ENCODE data around the gene SRSF4. TPM values are rescaled to one million over a fixed set of nuclear protein-coding genes. Genes with fewer than 3 reads are reported as not detected.

The SRSF4 gene
- total and polyA plus RNA-seq, 4 donors = 56.7 to 69.3 (median 67.7) TPM

GRCh38 chr1:29169976-29170375, 11.7 kb downstream of the SRSF4 start:
- Histone ChIP-seq H3K36me3 (ENCODE audit: control insufficient read depth in 4 of 4, insufficient read depth in 4 of 4, low read length in 4 of 4) (peaks cover 12 to 24% (median 18%) of the 10 kb centered on the region in 4 donors), H3K9ac (ENCODE audit: insufficient read depth in 1 of 2, low read length in 2 of 2) (no peak overlapping the region), H3K4me3 (no peak overlapping the region), H3K27me3 (ENCODE audit: control insufficient read depth in 3 of 3, insufficient read depth in 3 of 3, low read length in 2 of 3) (no peaks in the 10 kb centered on the region), H3K27ac (ENCODE audit: low read depth in 1 of 2, low read length in 1 of 2) (no peak overlapping the region), H3K4me1 (ENCODE audit: control insufficient read depth in 5 of 5, insufficient read depth in 5 of 5, low read length in 5 of 5) (peaks cover 2 to 16% (median 6%) of the 10 kb centered on the region in 5 donors), H3K9me3 (ENCODE audit: control insufficient read depth in 4 of 4, insufficient read depth in 3 of 4, low read length in 3 of 4) (no peaks in the 10 kb centered on the region)
- no peak for TF ChIP-seq CTCF (IDR thresholded peaks at IDR 0.05; ENCODE audit: control extremely low read depth, extremely low read depth)
- DNase-seq (no peak), ATAC-seq (ENCODE audit: insufficient read depth, low FRiP score) (no peak)
- WGBS, 2 donors = 61 to 64% methylated on average over 3 of the region's 3 CpGs

DNA sequence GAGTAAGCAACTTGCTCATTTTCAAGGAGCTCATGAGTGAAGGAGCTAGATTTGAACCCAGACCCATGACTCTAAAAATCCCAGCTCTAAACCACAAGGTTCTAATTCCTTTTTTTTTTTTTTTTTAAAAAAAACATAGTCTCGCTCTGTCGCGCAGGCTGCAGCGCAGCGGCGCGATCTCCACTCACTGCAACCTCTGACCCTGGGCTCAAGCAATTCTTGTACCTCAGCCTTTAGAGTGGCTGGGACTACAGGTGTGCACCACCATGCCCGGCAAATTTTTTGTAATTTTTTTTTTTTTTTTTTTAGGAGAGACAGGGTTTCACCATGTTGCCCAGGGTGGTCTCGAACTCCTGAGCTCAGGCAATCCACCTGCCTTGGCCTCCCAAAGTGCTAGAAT, 13.8 kb downstream of the SRSF4 start:
- Histone ChIP-seq H3K4me1 (ENCODE audit: control insufficient read depth in 5 of 5, insufficient read depth in 5 of 5, low read length in 5 of 5) (peaks cover 2 to 16% (median 6%) of the 10 kb centered on the region in 5 donors), H3K27me3 (ENCODE audit: control insufficient read depth in 3 of 3, insufficient read depth in 3 of 3, low read length in 2 of 3) (no peaks in the 10 kb centered on the region), H3K36me3 (ENCODE audit: control insufficient read depth in 4 of 4, insufficient read depth in 4 of 4, low read length in 4 of 4) (peaks cover 12 to 26% (median 23%) of the 10 kb centered on the region in 4 donors), H3K9me3 (ENCODE audit: control insufficient read depth in 4 of 4, insufficient read depth in 3 of 4, low read length in 3 of 4) (no peaks in the 10 kb centered on the region), H3K9ac (ENCODE audit: insufficient read depth in 1 of 2, low read length in 2 of 2) (no peak overlapping the region), H3K27ac (ENCODE audit: low read depth in 1 of 2, low read length in 1 of 2) (no peak overlapping the region), H3K4me3 (no peak overlapping the region)
- no peak for ATAC-seq (ENCODE audit: insufficient read depth, low FRiP score)
- no peak for TF ChIP-seq CTCF (IDR thresholded peaks at IDR 0.05; ENCODE audit: control extremely low read depth, extremely low read depth)
- 97 to 99% methylated on average over 9 of the region's 9 CpGs for WGBS, 2 donors
- no peak for DNase-seq

DNA sequence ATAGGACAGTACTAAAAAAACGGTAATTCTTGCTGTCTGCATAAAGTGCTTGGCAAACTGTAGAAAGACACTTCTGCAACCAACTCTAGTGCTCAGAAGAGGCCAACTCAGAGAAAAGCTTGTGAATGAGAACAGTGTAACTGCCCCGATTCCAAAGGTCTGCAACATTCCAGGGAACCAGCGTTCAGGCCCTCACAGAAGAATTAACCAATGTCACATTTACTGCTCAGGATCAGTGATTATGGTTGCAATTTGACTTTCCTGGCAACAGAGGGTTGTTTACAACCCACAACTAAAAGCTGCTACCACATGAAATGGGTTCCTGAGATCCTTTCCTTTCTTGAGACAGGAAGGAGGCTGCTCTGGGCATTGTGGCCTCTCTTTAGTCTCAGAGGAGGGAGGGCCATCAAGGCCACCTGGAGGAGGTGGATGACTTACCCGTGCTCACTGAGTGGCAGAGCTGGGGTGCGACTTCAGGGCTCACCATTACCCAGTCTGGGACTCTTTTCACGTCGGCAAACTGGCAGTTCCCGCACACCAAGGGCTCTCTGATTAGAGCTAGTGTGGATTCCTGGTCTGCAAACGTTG, 15.3 kb downstream of the SRSF4 start:
- DNase-seq = no peak
- Histone ChIP-seq H3K4me1 (ENCODE audit: control insufficient read depth in 5 of 5, insufficient read depth in 5 of 5, low read length in 5 of 5) (peaks cover 0 to 16% (median 7%) of the 10 kb centered on the region in 5 donors), H3K36me3 (ENCODE audit: control insufficient read depth in 4 of 4, insufficient read depth in 4 of 4, low read length in 4 of 4) (peaks cover 12 to 26% (median 20%) of the 10 kb centered on the region in 4 donors), H3K27me3 (ENCODE audit: control insufficient read depth in 3 of 3, insufficient read depth in 3 of 3, low read length in 2 of 3) (no peaks in the 10 kb centered on the region), H3K27ac (ENCODE audit: low read depth in 1 of 2, low read length in 1 of 2) (no peak overlapping the region), H3K9me3 (ENCODE audit: control insufficient read depth in 4 of 4, insufficient read depth in 3 of 4, low read length in 3 of 4) (no peaks in the 10 kb centered on the region), H3K9ac (ENCODE audit: insufficient read depth in 1 of 2, low read length in 2 of 2) (no peak overlapping the region), H3K4me3 (no peak overlapping the region)
- 69 to 82% methylated on average over 9 of the region's 9 CpGs for WGBS, 2 donors
- no peak for TF ChIP-seq CTCF (IDR thresholded peaks at IDR 0.05; ENCODE audit: control extremely low read depth, extremely low read depth)
- no peak for ATAC-seq (ENCODE audit: insufficient read depth, low FRiP score)

- H3K9ac ChIP-seq (ENCODE audit: insufficient read depth in 1 of 2, low read length in 2 of 2) = no peak overlapping the region
- H3K27ac ChIP-seq (ENCODE audit: low read depth in 1 of 2, low read length in 1 of 2) = no peak overlapping the region
- DNase-seq (no peak), ATAC-seq (ENCODE audit: insufficient read depth, low FRiP score) (no peak)
- no peaks in the 10 kb centered on the region for H3K9me3 ChIP-seq (ENCODE audit: control insufficient read depth in 4 of 4, insufficient read depth in 3 of 4, low read length in 3 of 4)
- H3K4me3 ChIP-seq = no peak overlapping the region
- peaks cover 0 to 8% (median 0%) of the 10 kb centered on the region in 5 donors for H3K4me1 ChIP-seq (ENCODE audit: control insufficient read depth in 5 of 5, insufficient read depth in 5 of 5, low read length in 5 of 5)
- TF ChIP-seq CTCF (IDR thresholded peaks at IDR 0.05; ENCODE audit: control extremely low read depth, extremely low read depth) = no peak
- peaks cover 12 to 30% (median 21%) of the 10 kb centered on the region in 4 donors for H3K36me3 ChIP-seq (ENCODE audit: control insufficient read depth in 4 of 4, insufficient read depth in 4 of 4, low read length in 4 of 4)
- 95 to 96% methylated on average over 4 of the region's 4 CpGs for WGBS, 2 donors
- H3K27me3 ChIP-seq (ENCODE audit: control insufficient read depth in 3 of 3, insufficient read depth in 3 of 3, low read length in 2 of 3) = no peaks in the 10 kb centered on the region
Measured at GRCh38 chr1:29164588-29164987, 17.1 kb downstream of the SRSF4 start.
